Superior temporal gyrus (tissue), 1 donor: ENCODE results near the gene GCN1.

Experiments used
- DNase-seq: peaks from one replicate; pipeline ENCODE4 v3.0.0-alpha.2; 2016; ENCODE audit errors: extremely low spot score

The GCN1 gene

GRCh38 chr12:120093592-120094355 is 100.7 kb downstream of the GCN1 start:
- no peak for DNase-seq

DNA sequence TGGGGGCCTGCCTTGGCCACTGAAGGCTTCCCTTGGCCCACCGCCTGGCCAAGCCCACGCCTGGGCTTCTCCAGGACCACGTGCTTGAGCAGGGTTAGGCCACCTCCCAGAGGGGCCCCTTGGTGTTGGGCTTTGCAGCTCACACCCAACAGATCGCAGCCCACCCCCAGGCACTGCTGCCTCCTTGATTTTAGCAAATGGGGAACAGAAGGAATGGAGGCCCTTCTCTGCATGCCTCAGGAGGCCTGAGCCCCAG is 101.3 kb downstream of the GCN1 start:
- no peak for DNase-seq

DNA sequence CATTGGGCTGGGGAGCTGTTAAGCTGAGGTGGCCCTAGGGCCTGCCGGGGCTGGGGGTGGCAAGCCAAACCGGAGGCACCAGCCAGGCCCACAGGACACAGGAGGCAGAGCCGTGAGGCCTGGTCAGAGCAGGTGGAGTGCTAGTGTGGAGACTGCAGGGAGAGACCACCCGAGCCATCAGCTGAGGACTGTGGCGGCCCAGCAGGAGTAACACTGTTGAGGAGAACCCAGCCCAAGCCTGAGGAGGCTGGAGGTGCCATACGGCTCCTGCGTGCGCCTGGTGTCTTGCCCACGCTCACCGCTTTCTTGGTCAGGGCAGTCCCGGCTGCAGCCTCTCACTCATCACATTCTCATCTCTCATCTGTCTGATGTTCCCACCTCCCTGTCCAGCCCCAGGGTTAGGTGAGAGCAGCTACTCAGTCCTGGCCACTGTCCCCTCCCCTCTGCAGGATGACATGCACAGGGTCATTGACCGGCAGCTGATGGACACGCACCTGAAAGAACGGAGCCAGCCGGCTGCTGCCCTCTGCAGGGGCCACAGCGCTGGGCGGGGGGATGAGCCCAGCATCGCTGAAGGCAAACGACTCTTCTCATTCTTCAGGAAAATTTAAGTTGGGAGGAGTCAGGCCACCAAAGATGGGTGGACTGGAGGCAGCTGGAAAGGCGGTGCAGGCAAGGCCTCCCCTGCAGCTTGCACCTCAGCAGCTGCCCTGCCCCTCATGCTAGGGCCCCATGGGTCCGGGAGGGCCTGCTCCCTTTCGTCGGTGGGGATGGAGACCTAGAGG is 101.8 kb downstream of the GCN1 start:
- no peak for DNase-seq

- DNase-seq, result no peak
These were observed 103.0 kb downstream of the GCN1 start for GRCh38 chr12:120091371-120092090.

DNA sequence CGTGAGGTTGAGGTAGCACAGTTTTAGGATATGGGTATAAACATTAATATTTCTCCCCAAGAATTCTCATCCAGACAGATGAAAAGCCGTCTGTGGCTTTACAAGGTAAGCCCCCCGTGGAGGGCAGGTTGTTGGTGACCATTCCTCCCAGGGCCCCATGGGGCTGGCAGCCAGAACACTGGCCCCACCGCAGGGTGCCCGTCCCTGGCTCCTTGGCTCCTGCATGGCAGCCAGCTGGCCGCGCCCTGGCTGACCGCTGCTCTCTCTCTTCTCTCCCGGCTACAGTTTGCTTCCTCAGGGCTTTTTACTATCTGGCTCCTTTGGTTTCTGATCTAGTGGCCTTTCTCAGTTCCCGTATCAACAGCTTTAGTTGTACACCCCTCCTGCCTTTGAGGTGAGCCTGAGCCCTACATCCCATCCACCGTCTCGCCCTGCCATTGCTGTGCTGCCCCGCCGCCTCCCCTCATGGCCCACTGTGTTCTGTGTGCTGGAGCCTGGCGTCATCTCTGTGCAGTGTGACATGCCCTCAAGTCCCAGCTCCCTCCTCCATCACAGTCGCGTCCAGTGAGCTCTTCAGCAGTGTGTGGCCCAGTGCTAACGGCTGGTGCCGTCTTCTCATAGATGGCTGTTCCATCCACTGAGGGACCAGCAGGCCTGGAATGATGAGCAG is 103.8 kb downstream of the GCN1 start:
- DNase-seq, result no peak

- DNase-seq, result no peak
These were observed 104.3 kb downstream of the GCN1 start for GRCh38 chr12:120090206-120090605.

DNA sequence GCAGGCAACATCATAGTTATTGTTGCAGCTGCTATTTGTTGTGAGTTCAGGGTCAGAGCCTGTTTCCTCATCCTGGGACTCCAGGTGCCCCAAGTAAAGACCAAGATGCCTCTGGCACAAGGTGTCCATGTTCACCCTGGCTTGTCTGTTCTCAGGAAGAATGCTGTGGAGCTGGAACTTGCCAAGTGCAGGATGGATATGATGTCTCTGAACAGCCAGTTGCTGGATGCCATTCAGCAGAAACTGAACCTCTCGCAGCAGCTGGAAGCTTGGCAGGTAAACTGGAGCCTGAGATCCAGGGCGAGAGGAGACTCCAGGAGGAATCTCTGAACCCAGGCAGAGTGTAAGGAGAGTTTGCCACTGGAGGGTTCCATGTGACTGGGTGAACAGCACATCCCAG is 104.7 kb downstream of the GCN1 start:
- no peak for DNase-seq

GRCh38 chr12:120089105-120089504 is 105.4 kb downstream of the GCN1 start:
- DNase-seq, result no peak

- DNase-seq, result peak; percentile 99
These were observed 107.5 kb downstream of the GCN1 start for GRCh38 chr12:120086801-120087621.

DNA sequence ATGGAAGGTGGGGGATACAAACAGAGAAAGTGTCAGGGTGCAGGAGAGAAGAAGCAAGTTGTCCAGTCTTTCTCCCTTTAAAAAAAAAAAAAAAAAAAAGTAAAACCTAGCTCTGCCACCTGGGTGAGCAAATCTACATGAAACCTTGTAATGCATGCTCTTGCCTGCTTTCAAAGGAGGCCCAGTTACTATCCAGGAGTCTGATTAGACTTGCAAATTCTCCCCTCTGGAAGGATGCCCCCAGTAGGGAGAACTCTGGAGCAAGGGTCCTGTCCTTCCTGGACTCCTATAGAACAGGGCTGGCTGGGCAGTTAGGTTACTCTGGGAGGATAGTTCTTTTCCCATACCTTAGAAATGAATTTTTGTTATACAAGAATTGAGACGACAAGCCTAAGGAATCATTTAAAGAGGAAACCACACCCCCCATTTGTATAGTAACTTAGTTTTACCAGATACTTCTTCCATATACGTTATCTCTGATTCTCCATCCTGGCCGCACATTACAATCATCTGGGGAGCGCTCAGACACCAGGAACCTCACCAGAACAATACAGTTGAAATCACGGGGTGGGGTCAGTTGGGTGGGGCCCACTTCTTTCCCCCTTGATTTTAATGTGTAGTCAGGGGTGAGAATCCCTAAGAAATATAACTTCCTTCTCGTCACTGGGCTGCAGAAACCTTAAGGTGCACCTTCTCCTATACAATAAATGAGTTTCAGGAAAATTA is 108.4 kb downstream of the GCN1 start:
- no peak for DNase-seq

- DNase-seq, result no peak
These were observed 112.9 kb downstream of the GCN1 start for GRCh38 chr12:120081641-120082040.

DNA sequence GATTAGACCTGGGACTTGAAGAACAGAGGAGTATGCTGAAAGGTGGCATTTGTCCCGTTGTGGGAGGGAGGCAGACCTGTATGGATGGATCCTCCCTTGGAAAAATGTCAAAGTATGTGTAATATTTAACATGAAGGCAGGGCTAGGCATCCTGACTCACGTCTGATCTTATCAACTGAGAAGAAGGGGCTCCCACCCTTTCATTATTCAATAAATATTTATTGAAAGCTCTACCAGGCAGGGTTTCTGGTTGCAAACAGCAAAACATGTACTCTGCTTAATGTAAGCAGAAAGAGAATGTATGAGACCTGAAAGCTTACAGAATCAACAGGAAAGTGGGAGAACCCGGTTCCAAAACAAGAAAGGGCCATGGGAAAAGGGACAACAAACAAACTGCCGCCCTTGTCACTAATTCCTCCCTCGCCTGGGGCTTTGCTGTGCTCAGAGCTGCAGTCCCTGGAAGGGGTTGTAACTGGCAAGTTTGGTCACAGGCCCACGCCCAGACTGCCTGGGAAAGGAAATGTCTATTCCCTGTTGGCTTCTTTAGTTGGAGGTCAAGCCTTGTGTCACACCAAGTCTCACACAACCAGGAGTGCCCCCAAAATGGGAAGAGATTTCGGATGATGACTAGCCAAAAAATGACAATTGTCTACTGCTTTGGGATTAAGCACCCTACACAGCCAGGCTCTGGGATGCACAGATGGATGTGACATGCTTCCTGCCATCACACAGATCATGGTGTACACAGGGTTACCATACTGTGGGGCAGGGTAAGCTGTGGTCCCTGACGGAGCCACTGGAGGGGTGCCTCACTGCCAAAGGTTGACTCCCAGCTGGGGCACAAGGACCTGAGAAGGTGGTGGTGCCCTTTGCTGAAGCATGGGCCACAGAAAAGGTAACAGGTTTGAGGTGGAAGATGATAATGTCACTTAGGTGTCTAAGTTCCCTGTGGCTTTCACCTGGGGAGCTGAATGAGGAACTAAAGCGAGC is 114.8 kb downstream of the GCN1 start:
- no peak for DNase-seq

DNA sequence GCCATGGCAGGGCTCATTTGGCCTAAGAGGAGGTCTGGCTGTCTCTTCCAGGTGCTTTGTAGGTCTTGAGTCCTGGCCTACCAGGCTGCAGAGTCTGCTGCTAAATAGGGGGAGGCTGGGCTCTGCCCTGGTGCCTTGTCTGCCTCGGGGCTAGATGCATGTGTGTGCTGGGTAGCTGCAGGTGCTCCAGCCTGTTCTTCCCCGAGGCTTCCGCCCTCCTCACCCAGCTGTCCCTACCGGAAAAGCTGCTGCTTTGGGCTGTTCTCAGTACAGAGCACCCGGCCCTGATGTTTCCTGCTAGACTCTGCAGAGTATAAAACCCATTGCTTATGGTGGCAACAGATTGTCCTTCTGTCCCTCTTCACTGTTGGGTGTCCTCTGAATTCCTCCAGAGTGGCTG is 115.6 kb downstream of the GCN1 start:
- DNase-seq, result no peak

DNA sequence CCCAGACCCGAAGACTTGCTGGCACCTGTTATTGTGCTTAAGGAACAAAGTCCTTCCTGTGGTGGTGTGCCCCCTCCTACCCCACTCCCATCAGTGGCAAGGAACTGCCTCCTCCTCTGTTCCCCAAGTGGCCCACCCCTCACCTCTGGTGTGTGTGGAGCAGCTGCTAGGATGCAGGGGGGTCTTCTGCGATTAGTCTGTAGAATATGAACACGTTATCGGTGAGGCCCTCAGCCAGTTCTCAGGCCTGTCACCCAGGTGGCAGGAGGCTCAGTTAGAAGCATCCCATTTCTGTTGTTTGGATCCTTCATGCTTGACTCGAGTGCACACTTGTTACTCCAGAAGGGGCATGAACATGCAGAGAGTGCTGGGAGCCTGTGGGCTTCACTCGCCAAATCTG is 117.3 kb downstream of the GCN1 start:
- DNase-seq, result no peak
